Glutamatergic neuron (in vitro differentiated cells): ENCODE measurements around the gene MRPS14. TPM values are rescaled to one million over a fixed set of nuclear protein-coding genes. Genes with fewer than 3 reads are reported as not detected.

Experiments
- DNase-seq: peaks from one replicate; pipeline ENCODE4 v3.0.0; 2022
- H3K27ac Mint-ChIP-seq: one replicate; pipeline ENCODE4 v1.8.0; 2020; ENCODE audit warnings: mild to moderate bottlenecking, mixed read lengths, inconsistent platforms; ENCODE audit not compliant: unreplicated experiment
- H3K27me3 Mint-ChIP-seq: one replicate; pipeline ENCODE4 v1.8.0; 2020; ENCODE audit warnings: mild to moderate bottlenecking, moderate library complexity, mixed read lengths, inconsistent platforms; ENCODE audit not compliant: unreplicated experiment
- H3K36me3 Mint-ChIP-seq: one replicate; pipeline ENCODE4 v1.8.0; 2020; ENCODE audit warnings: mild to moderate bottlenecking, mixed read lengths, inconsistent platforms; ENCODE audit not compliant: unreplicated experiment
- H3K4me1 Mint-ChIP-seq: one replicate; pipeline ENCODE4 v1.8.0; 2020; ENCODE audit warnings: mild to moderate bottlenecking, low read depth, mixed read lengths, inconsistent platforms; ENCODE audit not compliant: unreplicated experiment
- H3K4me3 Mint-ChIP-seq: one replicate; pipeline ENCODE4 v1.8.0; 2020; ENCODE audit warnings: mild to moderate bottlenecking, mixed read lengths, inconsistent platforms; ENCODE audit not compliant: unreplicated experiment
- H3K9me3 Mint-ChIP-seq: one replicate; pipeline ENCODE4 v1.8.0; 2020; ENCODE audit warnings: mild to moderate bottlenecking, moderate library complexity, mixed read lengths, inconsistent platforms; ENCODE audit not compliant: unreplicated experiment
- total RNA-seq: library from RNA; stranded (reverse); fragmentation: NEBNext Ultra II Directional; extraction: Animal tissue kit (Norgen Biotek cat#: 25700); gene quantifications from one replicate; pipeline ENCODE4 v1.2.1, GENCODE V29; 2021; ENCODE audit not compliant: unreplicated experiment
- TF ChIP-seq, protein P1 (sequence below): fragments of 200-600 bp; sonication (generic); IDR thresholded peaks from one replicate; pipeline ENCODE4 v1.5.0; 2021; ENCODE audit not compliant: partially characterized antibody, unreplicated experiment

MRPS14 gene
- total RNA-seq, 1 donor from 2014 or later = 35.3 TPM

DNA sequence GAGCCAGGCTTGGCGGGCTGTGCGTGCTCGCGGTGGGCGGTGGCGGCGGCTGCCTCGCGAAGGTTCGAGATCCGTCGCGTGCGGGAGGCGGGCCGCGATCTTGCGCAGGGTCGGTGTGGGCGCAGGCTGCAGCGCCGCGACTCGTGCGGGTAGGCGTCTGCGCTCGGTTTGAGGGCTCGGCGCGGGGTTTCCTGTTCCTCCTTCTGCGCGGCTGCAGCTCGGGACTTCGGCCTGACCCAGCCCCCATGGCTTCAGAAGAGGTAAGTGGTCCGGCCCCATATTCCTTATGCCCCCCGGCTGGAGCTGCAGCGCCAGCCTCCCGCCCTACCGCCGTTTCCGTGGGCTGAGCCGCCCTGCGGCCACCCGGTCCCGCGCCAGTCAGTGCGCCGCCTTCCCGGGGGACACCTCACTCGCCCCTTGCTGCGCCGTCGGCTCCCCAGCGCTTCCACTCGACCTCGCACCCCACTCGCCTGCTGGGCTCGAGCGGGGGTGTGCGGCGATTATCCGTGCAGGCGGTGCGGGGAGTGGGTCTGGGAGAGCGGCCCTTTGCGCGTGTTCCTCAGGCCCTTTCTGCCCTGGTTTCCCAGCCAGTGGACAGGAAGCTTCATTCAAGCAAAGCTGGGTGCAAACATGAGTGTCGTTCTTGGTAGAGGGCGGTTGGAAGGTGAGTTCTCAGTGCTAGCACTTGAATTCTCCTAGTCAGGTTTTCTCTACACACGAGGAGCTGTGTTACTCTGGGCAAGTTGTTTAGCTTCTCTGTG, 23.1 kb downstream of the MRPS14 start, which contains the start of gene CACYBP:
TSS of gene CACYBP (plus strand) at position 12 of the 761 bp plus-strand sequence. CDS start at position 246, 234 bp downstream.
- DNase-seq = peak; percentile 60
- H3K9me3 Mint-ChIP-seq = peaks cover 4% of the 10 kb centered on the region
- TF ChIP-seq, protein P1, sequence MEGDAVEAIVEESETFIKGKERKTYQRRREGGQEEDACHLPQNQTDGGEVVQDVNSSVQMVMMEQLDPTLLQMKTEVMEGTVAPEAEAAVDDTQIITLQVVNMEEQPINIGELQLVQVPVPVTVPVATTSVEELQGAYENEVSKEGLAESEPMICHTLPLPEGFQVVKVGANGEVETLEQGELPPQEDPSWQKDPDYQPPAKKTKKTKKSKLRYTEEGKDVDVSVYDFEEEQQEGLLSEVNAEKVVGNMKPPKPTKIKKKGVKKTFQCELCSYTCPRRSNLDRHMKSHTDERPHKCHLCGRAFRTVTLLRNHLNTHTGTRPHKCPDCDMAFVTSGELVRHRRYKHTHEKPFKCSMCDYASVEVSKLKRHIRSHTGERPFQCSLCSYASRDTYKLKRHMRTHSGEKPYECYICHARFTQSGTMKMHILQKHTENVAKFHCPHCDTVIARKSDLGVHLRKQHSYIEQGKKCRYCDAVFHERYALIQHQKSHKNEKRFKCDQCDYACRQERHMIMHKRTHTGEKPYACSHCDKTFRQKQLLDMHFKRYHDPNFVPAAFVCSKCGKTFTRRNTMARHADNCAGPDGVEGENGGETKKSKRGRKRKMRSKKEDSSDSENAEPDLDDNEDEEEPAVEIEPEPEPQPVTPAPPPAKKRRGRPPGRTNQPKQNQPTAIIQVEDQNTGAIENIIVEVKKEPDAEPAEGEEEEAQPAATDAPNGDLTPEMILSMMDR = no peak
- peak within 1 kb of the TSS; percentile 86 for H3K4me3 Mint-ChIP-seq
- no peaks in the 10 kb centered on the region for H3K36me3 Mint-ChIP-seq
- H3K4me1 Mint-ChIP-seq = peaks cover 13% of the 10 kb centered on the region
- H3K27me3 Mint-ChIP-seq = peaks cover 7% of the 10 kb centered on the region
- H3K27ac Mint-ChIP-seq = peak within 1 kb of the TSS; percentile 56

DNA sequence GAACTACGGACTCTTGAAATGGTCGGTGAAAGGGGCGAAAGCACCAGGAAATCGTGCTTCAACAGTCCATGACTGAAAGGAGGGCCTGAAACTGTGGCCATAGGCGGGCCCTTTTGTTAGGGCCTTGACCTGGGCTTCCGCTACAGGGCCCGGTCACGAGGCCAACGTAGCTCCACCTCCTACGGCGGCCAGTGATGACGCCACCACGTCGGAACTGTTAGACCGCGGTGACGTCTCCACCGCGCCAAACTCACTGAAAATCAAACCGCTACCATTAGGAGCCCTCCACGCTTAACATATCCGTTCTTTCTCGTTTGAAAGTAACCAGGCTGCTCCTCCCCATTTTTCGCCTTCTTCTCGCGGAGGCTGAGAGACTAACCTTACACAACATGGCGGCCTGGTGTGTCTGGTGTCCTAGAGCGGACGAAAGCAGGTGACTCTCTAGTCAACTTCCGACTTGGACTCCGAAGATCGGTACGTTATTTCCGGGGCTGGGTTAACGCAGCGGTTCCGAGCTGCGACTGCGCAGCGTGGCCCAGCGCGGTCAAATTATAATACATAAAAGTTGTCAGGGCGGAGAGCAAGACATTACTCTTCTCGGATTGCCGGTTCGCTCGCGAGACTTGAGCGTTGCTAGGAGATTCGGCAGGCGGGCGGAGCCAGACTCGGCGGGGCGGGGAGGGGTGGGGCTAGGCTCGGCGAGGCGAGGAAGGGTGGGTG, 23.8 kb downstream of the MRPS14 start:
- TF ChIP-seq, protein P1 = no peak
- H3K4me1 Mint-ChIP-seq = peaks cover 13% of the 10 kb centered on the region

DNA sequence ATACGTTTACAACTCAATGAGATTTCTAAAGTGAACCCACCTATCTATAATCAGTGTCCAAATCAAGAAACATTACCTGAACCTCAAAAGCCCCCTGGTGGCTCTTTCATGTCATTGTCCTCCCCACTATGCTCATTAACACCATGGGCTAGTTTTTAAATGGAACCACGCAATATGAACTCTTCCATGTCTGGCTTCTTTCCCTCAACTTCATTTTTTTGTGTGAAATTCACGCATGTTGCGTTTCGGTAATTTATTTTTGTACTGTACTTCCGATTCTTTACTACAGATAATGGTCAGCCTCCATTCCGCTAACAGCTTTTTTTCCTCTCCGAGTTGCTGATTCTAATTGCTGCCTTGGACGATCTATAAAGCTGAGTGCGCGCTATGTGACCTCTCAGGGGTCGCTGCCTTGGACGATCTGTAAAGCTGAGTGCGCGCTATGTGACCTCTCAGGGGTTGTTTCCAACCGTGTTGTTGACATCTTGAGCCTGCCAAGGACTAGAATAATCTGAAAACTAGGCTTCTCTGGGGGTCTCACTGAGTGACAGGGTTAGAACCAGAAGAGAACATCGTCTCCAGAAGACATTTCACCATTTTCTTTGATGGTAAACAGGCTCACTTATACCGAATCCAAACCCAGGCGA, 24.5 kb downstream of the MRPS14 start:
- Mint-ChIP-seq H3K27ac (no peak overlapping the region), H3K4me3 (no peak overlapping the region), H3K9me3 (peaks cover 4% of the 10 kb centered on the region), H3K36me3 (no peaks in the 10 kb centered on the region), H3K27me3 (peaks cover 7% of the 10 kb centered on the region), H3K4me1 (peaks cover 13% of the 10 kb centered on the region)
- TF ChIP-seq, protein P1 = peak; percentile 94
- DNase-seq = peak; percentile 37

More for the DNA sequence above, 23.8 kb downstream of the MRPS14 start:
- Mint-ChIP-seq H3K27me3 (peaks cover 7% of the 10 kb centered on the region), H3K4me3 (no peak overlapping the region), H3K9me3 (peaks cover 4% of the 10 kb centered on the region), H3K27ac (no peak overlapping the region), H3K36me3 (no peaks in the 10 kb centered on the region)
- DNase-seq = peak; percentile 97

DNA sequence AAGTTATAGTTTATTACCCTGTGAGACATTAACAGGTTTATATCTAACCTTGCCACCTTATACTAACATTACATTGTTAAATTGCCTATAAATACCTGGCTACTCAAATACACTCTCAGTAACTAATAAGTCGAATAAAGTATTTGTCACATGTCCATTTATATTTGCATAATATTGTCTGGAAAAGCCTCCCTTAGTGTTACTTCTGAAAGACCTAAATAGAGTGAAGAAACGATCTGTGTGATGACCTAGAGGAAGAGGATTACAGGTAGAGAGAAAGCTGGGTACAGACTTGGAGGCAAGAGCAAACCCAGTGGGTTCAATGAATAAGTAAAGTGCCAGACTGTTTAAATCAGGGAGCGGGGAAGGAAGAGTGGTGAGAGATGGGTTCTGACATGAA, 26.2 kb downstream of the MRPS14 start:
- DNase-seq = no peak
- Mint-ChIP-seq H3K4me1 (peaks cover 9% of the 10 kb centered on the region), H3K4me3 (no peak overlapping the region), H3K9me3 (peaks cover 4% of the 10 kb centered on the region), H3K27me3 (peaks cover 7% of the 10 kb centered on the region), H3K27ac (no peak overlapping the region), H3K36me3 (no peaks in the 10 kb centered on the region)
- TF ChIP-seq, protein P1 = no peak
